ENCODE measurements around the gene FPR2. TPM values are rescaled to one million over a fixed set of nuclear protein-coding genes. Genes with fewer than 3 reads are reported as not detected.
"Not testable (repeated sequence)": the region's sequence is repeated elsewhere in the genome, so short reads cannot be mapped to it uniquely, and the experiment has no call there.

Gene FPR2, protein sequence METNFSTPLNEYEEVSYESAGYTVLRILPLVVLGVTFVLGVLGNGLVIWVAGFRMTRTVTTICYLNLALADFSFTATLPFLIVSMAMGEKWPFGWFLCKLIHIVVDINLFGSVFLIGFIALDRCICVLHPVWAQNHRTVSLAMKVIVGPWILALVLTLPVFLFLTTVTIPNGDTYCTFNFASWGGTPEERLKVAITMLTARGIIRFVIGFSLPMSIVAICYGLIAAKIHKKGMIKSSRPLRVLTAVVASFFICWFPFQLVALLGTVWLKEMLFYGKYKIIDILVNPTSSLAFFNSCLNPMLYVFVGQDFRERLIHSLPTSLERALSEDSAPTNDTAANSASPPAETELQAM
- polyA plus RNA-seq (2013, experiment 1 of 2; ENCODE audit: insufficient read length), result 0.08 TPM
- polyA plus RNA-seq (2013, experiment 2 of 2; ENCODE audit: insufficient read length), result not detected

DNA sequence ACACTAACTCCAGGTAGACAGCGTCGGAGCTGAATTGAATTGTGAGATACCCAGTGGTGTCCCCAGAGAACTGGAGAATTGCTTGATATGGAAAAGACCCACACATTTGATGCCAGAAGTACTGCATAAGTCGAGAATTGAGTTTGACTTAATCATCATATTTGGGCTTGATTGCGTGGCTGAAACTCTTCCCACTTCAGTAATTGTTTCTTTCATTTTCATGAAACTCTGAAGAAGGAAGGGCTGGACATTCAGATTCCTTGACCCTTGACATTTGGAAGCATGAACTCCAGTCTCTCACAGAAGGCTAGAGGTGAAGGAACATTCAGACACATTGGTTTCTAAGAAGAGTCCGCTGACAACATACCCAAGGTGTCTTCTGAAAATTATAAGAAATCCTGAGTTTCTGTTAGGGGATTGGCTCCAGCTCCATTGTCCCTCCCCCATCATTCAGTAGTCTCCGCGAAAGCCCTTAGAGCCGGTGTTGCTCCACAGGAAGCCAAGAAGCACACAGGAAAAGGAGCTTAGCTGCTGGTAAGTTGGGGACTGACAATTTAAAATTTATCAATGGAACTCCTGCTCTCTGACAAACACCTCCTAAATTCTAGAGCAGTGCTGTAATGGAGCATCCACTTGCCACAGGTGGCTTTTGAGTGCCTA lies at the start of gene FPR2:
Gene FPR2, plus strand, starts transcription at position 484 of the 660 bp plus-strand sequence. CDS start 7,479 bp downstream, outside the sequence.
- no peak for DNase-seq

DNA sequence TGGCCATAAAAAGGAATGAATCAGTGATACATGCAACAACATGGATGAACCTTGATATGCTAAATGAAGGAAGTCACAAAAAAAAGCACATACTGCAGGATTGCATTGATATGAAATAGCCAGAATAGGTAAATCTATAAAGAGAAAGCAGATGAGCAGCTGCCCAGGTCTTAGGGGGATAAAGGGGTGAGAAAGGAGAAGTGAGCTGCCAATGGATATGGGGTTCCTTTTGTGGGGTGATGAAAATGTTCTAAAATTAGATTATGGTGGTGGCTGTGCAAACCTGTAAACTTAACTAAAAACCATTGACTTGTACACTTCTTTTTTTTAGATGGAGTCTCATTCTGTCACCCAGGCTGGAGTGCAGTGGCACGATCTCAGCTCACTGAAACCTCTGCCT lies 49.3 kb upstream of the FPR2 start:
- no peak for DNase-seq

DNA sequence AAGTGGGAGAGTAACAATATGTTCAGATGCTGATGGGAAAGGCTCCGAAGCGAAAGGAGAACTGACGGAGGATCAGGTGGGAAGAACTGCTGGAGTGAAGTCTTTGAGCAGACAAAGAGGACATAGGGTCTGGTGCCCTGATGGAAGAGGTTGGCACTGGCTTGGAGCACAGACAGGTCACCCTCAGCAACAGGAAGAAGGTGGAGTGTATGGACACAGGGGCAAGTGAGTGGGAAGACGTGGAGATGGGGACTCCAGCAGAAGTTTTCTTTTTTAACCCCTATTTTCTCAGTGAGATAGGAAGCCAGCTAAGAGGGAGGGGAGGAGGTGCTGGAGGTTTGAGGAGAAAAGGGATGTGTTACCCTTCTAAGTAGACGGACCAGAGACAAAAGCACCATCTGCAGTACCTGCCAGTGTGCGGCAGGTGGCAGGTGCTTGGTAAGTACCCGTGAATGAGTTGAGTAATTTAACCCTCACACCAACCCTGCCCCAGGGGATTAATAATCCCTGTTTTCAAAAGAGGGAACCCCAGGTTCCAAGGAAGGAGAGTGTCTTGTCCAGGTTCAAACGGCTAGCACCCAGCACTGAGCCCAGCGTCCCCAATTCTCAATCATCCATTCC lies 48.4 kb upstream of the FPR2 start:
- DNase-seq, result peak; percentile 48

DNA sequence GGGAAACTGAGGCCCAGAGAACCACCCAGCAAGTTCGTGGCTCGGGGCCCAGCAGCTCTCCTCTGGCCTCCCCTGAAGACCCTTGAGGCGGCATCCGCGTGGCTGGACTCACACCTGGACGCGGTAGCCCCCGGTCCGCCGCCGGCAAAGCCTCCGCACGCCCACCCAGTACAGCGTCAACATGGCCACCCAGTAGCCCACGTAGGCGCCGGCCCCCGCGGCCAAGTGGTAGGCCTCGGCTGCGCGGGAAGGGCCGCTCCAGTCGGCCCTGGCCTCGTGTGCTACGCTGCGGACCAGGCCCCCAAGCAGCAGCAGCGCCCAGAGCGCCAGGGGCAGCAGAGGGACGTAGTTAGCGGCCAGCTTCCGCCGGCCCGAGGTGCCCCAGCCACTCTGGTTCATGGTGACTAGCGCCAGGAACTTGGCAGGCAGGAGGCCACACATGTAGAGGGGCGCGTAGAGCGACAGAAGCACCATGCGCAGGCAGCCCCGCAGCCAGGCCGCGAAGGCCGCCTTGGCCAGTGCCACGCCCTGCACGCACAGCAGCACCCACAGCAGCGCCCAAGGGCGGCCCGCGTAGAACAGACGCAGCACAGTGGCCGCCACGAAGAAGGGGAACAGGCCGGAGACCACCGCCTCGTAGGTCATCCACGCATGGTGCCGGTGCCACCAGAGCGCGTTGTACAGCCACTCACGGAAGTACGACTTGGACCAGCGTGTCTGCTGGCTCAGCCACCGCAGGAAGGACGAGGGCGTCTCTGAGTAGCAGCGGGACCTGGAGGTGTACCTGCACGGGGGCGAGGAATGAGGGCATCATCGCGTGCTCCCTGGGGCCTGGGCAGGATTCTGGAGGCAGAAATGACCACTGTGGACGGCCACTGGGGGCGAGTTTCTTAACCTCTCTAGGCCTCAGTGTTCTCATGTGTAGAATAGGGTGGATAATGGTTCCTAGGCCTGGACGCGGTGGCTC lies 47.4 kb upstream of the FPR2 start:
- DNase-seq, result no peak

DNA sequence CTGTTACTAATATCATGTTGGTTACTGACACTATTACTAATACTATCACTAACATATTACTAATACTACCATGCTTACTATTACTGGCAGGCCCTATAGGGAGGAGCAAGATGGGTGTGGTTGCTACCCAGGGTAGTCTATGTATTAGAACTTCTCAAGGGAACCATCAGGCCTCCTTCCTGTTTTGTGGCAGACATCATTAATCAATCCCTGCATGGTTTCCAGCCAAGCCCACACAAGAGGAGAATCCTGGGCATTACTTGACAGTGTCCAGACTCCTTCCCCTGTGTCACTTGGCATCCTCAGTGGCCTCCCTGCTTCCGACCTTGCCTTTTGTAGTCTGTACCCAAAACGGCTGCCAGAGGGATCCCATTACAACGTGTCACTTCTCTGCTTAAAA lies 46.1 kb upstream of the FPR2 start:
- peak; percentile 21 for DNase-seq

DNA sequence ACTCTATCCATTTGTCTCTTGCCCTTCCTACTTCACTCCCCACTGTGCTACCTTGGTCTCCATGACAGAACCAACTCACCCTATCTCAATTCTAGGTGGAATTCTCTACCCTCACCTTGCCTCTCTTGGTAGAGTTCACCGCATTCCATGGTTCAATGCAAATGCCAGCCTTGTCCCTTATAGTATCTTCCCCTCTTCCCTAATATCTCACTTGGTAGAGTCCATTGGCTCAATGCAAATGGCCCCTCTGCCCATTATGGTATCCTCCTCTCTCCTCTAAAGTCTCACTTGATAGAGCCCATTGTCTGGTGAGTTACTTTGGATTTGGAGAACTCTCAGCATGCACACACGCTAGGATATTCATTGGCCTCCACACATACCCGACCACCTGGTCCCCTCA lies 45.1 kb upstream of the FPR2 start:
- no peak for DNase-seq

DNA sequence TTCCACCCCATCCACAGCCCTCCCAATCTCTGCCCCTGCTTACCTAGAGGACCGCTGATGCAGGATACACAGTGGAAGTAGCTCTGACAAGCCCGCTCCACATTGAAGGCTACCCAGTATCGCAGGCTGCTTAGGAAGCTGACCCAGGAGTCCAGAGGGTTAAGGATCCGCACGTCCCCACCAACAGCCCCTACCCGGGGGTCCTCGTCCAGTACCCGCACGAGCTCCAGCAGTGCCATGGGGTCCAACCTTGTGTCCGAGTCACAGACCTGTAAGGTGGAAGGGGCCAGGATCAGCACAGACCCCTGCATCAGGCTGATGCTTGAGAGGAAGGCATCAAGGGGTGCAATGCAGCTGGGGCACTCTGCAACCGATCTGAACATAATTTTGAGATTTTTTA lies 44.1 kb upstream of the FPR2 start:
- no peak for DNase-seq

DNA sequence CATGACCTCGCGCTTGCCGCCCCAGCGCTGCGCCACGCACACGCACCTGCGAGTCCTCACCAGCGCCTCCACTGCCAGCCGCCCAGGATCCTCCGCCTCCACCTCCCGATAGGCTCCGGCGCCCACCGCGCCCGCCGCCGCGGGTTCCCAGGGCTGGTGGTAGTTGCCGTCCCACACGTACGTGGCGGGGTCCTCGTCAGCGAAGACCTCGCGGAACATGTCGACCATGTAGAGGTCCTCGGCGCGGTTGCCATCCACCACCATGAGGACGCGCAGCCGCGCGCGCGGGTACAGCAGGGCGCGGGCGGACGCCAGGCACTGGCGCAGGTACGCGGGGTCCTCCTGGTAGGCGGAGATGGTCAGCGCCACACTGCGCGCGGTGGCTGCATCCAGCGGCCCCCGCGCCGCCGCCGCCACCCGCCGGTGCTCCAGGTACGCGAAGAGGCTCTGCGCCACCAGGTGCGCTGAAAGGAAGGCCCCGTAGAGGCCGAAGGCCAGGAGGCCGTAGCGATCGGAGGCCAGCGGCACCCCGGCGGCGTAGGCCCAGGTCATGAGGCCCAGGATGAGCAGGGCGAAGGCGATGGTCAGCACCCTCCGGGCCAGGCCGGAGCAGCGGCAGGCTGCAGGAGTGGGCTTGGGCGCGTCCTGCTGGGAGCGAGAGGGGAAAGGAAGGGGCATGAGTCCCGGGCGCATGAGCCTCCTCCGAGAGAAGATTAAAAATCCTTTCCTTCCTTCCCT lies 41.6 kb upstream of the FPR2 start:
- DNase-seq, result no peak

DNA sequence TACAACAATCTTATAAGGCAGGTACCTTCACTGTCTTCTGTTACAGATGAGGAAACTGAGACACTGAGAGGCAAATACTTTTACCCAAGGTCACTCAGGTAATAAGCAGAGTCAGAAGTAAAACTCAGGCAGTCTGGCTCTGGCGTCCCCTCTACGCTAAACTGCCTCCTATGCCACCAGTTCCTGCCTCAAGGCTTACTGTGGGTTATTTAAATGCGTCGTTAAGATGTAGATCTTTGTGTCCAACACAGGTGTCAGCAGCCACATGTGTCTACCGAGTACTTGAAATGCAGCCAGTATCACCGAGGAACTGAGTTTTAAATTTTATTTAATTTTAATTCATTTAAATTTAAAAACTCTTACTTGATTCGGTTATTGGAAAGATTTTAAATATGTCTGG lies 39.1 kb upstream of the FPR2 start:
- no peak for DNase-seq

DNA sequence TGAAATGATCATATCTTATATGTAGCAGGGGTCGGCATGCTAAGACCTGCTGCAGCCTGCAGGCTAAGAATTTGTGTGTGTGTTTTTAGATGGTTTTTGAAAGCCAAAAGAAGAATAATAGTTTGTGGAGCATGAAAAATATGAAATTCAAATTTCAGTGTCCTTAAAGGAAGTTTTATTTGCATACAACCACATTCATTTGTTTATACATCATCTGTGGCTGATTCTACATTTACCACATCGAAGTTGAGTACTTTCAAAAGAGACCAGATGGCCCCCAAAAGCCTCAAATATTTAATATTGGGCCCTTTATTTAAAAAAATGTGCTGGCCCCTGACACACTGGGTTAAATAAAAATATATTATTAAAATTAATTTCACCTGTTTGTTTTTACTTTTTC lies 38.5 kb upstream of the FPR2 start:
- DNase-seq, result no peak

DNA sequence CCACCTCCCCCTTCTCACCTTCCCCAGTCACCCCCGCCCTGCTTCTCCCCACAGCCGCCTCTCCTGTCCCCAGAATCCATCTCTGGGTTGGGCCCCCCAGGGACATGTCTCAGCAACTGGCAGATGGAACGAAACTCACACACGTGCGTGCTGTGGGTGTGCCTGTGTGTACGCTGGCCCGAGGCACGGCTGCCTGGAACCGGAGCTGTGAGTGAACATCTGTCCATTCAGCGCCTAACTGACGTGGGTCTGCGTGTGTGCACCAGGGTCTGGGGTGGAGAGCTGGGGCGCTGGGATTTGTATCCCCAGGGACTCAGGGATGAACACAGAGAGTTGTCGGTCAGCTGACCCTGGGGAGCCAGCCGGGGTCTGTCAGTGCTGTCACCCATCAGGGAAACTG lies 36.4 kb upstream of the FPR2 start:
- DNase-seq, result no peak

DNA sequence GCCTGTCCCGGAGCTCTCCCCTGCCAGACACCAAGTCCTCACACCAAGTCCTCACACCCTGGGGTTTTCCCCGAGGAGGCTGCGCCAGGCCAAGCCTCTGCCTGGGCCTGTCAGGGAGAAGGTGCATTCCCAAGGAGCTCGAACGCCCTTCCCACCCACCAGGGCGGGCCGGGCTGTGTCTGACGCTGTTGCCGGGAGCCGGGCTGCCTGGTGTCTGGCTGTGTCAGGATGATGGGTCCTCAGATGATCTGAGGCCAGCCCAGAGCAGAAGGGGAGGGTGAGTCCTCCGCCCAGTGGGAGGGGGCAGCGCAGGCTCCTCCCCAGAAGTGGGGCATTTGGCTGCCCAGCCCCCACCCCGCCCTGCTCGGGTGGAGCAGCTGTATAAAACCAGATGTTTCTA lies 34.9 kb upstream of the FPR2 start:
- peak; percentile 88 for DNase-seq

DNA sequence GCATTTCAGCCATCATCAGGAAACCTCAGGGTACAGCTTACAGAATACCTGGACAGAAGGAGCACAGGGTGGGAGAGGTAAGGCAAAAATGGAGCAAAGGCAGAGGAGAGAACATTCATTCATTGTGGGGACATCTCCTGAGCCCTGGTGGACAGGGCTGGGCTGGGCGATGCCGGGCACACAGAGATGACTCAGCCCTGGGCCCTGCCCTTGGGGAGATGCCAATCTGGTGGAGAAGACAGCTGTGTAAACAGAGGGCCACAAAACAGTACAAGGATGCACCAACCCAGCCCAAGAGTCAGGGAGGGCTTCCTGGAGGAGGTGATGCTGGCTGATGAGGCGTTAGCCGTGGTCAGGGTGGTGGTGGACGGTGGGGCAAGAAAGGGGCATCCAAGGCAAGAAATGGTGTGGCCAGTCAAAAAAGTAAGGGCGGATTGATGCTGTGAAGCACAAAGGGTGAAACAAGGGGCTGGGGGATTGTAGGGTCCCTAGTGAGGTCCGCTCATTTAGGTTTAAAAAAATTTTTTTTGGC lies 33.6 kb upstream of the FPR2 start:
- peak; percentile 73 for DNase-seq

DNA sequence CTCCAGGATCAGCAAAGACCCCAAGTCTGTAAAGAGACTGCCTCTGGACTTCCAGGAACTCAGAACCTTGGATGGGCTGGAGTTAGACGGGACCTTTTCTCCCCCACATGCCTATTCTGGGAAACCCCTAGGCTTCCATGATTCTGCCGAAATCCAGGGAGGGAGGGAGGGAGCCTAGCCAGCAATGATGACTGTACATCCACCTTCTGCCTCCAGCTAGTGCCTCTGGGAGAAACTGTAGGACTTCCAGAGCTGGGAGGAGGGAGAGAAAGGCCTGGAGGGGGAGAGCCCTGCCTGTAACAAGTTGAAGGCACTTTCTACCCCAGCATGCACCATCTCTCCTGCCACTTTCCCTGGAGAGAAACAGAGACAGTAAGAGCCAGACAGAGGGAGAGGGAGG lies 31.2 kb upstream of the FPR2 start:
- peak; percentile 41 for DNase-seq

DNA sequence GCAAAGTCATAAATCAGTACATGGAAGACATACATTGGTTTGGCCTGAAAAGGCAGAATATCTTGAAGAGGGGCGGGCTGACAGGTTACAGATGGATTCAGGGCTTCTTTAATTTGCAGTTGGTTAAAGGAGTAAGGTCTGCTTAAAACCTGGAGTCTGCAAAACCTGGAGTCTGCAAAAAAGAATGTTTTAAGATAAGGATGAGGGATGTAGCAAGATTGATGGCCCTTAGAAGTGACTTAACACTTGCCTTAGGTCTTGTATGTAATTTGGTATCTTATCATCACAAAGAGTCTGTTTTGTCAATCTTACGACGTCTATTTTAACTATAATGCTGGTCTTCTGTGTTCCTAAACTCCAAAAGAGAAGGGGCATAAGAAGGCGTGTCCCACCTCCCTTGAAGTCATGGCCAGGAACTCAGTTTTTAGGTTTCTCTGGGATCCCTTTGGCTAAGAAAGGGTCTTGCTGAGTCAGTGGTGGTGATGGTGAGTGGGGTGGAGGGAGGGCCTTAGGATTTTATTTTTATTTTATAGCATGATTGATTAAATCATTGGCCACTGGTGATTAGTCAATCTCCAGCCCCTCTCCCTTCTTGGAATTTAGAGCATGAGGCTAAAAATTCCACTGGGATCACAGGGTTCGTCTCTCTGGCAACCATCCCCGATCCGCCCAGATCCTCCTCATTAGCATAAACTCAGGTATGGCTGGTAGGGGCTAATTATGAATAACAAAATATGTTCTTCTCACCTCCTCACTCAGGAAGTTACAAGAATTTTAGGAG lies 27.0 kb upstream of the FPR2 start:
- DNase-seq, result no peak

DNA sequence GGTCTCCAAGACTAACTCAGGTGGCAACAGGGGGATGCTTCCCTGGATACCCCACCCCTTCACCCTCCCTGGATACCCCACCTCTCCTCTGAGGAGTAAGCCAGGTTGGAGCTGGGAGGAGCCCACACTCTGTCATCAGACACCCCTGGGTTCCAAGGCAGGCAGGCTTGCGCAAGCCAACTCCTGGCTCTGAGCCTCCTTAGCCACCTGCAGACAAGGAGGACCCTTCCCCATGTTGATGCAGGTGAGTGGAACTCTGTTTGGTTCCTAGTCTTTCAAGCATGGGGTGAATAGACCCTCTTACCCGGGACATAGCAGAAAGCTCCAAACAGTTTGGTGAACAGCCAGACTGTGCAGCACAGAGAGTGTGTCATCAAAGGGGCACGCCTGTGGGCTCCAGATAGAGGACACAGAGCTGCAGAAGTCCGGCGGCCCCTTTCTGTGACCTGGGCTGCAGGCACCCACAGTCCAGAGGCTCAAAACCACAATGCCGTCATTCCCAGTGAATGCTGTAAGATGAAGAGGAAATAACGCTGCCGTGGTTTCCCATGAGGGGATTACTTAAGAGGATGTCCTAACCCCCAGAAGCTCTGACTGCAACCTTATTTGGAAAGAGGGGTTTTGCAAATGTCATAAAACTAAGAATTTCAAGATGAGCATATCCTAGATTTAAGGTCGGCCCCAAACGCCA lies 25.1 kb upstream of the FPR2 start:
- peak; percentile 76 for DNase-seq

DNA sequence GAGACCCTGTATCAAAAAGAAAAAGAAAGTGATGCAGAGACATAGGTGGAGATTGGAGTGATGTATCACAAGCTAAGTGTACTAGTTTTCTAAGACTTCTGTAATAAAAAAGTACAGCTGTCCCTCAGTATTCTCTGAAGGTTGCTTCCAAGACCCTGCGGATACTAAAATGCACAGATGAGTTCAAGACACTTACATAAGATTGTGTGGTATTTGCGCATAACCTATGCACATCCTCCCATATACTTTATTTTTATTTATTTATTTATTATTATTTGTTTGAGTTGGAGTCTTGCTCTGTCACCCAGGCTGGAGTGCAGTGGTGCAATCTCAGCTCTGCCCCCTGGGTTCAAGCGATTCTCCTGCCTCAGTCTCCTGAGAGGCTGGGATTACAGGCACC lies 23.6 kb upstream of the FPR2 start:
- no peak for DNase-seq

DNA sequence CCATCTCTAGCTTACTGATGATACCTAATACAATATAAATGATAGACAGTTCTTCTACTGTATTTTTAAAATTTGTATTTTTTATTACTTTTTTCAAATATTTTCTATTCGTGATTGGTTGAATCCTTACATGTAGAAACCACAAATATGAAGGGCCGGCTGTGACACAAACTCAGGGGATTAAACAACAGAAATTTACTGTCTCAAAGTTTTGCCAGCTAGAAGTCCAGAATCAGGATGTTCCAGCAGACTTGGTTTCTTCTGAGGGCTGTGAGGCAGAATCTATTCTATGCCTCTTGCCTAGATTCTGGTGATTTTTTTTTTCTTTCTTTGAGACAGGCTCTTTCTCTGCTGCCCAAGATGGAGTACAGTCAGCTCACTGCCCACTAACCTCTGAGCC lies 23.1 kb upstream of the FPR2 start:
- DNase-seq, result no peak

DNA sequence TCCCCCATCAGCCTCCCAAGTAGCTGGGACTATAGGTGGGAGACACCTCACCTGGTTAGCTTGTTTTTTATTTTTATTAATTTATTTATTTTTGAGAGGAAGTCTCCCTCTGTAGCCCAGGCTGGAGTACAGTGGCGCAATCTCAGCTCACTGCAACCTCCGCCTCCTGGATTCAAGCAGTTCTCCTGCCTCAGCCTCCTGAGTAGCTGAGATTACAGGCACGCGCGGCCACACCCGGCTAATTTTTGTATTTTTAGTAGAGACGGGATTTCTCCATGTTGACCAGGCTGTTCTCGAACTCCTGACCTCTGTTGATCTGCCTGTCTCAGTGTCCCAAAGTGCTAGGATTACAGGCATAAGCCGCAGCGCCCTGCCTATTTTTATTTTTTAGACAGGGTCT lies 22.5 kb upstream of the FPR2 start:
- DNase-seq, result not testable (repeated sequence)
